ENCODE measurements around the gene GAMT. TPM values are rescaled to one million over a fixed set of nuclear protein-coding genes. Genes with fewer than 3 reads are reported as not detected.

The GAMT gene
- total and polyA plus RNA-seq, 2 donors (not counting 1 experiment from before 2014, with no cell fraction given): 20.0 to 44.1 TPM

- Histone ChIP-seq H3K27me3 (ENCODE audit: control insufficient read depth, insufficient read depth, low read length) (no peaks in the 10 kb centered on the region), H3K4me2 (ENCODE audit: extremely low read depth, insufficient read depth, low read length) (no peak overlapping the region), H4K20me1 (ENCODE audit: control insufficient read depth, extremely low read depth, insufficient read depth, low read length) (no peaks in the 10 kb centered on the region), H3K4me1 (ENCODE audit: control insufficient read depth, extremely low read depth, insufficient read depth, low read length) (no peaks in the 10 kb centered on the region), H3K4me3 (replicated peaks in 1 of 4; ENCODE audit: control extremely low read depth in 1 of 4, insufficient read depth in 1 of 4, low read depth in 3 of 4, low read length in 4 of 4) (no peak overlapping the region), H3K79me2 (ENCODE audit: control insufficient read depth, insufficient read depth, low read length) (peaks cover 9% of the 10 kb centered on the region), H3K9ac (ENCODE audit: insufficient read depth, low read length) (no peak overlapping the region), H3K9me3 (ENCODE audit: control insufficient read depth, insufficient read depth, low read depth, low read length) (no peaks in the 10 kb centered on the region), H3K36me3 (ENCODE audit: control insufficient read depth, insufficient read depth, low read length) (peaks cover 42% of the 10 kb centered on the region), H3K27ac (ENCODE audit: insufficient read depth, low read length) (no peak overlapping the region), H2AFZ (ENCODE audit: low read length) (no peak overlapping the region)
- TF ChIP-seq CTCF (conservative IDR thresholded peaks at IDR 0.05 in 1 of 2, IDR thresholded peaks at IDR 0.05 in 1 of 2; ENCODE audit: low read depth in 1 of 2, low read length in 2 of 2) (no peak), EZH2 (IDR thresholded peaks at IDR 0.05; ENCODE audit: low read length, missing control alignments) (no peak)
- no peak for DNase-seq (ENCODE audit: low read depth in 2 of 2)
Observed at GRCh38 chr19:1429750-1430149, 28.4 kb upstream of the GAMT start.

GRCh38 chr19:1428738-1429391, 27.5 kb upstream of the GAMT start:
- H3K4me3 ChIP-seq (replicated peaks in 1 of 4; ENCODE audit: control extremely low read depth in 1 of 4, insufficient read depth in 1 of 4, low read depth in 3 of 4, low read length in 4 of 4): no peak overlapping the region
- H3K9ac ChIP-seq (ENCODE audit: insufficient read depth, low read length): no peak overlapping the region
- H3K36me3 ChIP-seq (ENCODE audit: control insufficient read depth, insufficient read depth, low read length): peaks cover 43% of the 10 kb centered on the region
- no peak overlapping the region for H3K4me2 ChIP-seq (ENCODE audit: extremely low read depth, insufficient read depth, low read length)
- no peaks in the 10 kb centered on the region for H4K20me1 ChIP-seq (ENCODE audit: control insufficient read depth, extremely low read depth, insufficient read depth, low read length)
- no peak for TF ChIP-seq CTCF (conservative IDR thresholded peaks at IDR 0.05 in 1 of 2, IDR thresholded peaks at IDR 0.05 in 1 of 2; ENCODE audit: low read depth in 1 of 2, low read length in 2 of 2)
- no peak for TF ChIP-seq EZH2 (IDR thresholded peaks at IDR 0.05; ENCODE audit: low read length, missing control alignments)
- no peaks in the 10 kb centered on the region for H3K9me3 ChIP-seq (ENCODE audit: control insufficient read depth, insufficient read depth, low read depth, low read length)
- H3K27me3 ChIP-seq (ENCODE audit: control insufficient read depth, insufficient read depth, low read length): no peaks in the 10 kb centered on the region
- H3K79me2 ChIP-seq (ENCODE audit: control insufficient read depth, insufficient read depth, low read length): peaks cover 13% of the 10 kb centered on the region
- DNase-seq (ENCODE audit: low read depth in 2 of 2): no peak
- H3K4me1 ChIP-seq (ENCODE audit: control insufficient read depth, extremely low read depth, insufficient read depth, low read length): no peaks in the 10 kb centered on the region
- no peak overlapping the region for H3K27ac ChIP-seq (ENCODE audit: insufficient read depth, low read length)
- H2AFZ ChIP-seq (ENCODE audit: low read length): no peak overlapping the region

GRCh38 chr19:1427221-1427920, 26.0 kb upstream of the GAMT start:
- Histone ChIP-seq H4K20me1 (ENCODE audit: control insufficient read depth, extremely low read depth, insufficient read depth, low read length) (no peaks in the 10 kb centered on the region), H3K79me2 (ENCODE audit: control insufficient read depth, insufficient read depth, low read length) (peaks cover 23% of the 10 kb centered on the region)

More at GRCh38 chr19:1427221-1427920, 26.0 kb upstream of the GAMT start:
- Histone ChIP-seq H3K36me3 (ENCODE audit: control insufficient read depth, insufficient read depth, low read length) (peaks cover 43% of the 10 kb centered on the region), H3K4me2 (ENCODE audit: extremely low read depth, insufficient read depth, low read length) (no peak overlapping the region), H3K27me3 (ENCODE audit: control insufficient read depth, insufficient read depth, low read length) (no peaks in the 10 kb centered on the region), H3K27ac (ENCODE audit: insufficient read depth, low read length) (no peak overlapping the region), H3K4me1 (ENCODE audit: control insufficient read depth, extremely low read depth, insufficient read depth, low read length) (no peaks in the 10 kb centered on the region), H3K9ac (ENCODE audit: insufficient read depth, low read length) (no peak overlapping the region), H2AFZ (ENCODE audit: low read length) (no peak overlapping the region), H3K9me3 (ENCODE audit: control insufficient read depth, insufficient read depth, low read depth, low read length) (no peaks in the 10 kb centered on the region), H3K4me3 (replicated peaks in 1 of 4; ENCODE audit: control extremely low read depth in 1 of 4, insufficient read depth in 1 of 4, low read depth in 3 of 4, low read length in 4 of 4) (no peak overlapping the region)
- TF ChIP-seq CTCF (conservative IDR thresholded peaks at IDR 0.05 in 1 of 2, IDR thresholded peaks at IDR 0.05 in 1 of 2; ENCODE audit: low read depth in 1 of 2, low read length in 2 of 2) (no peak), EZH2 (IDR thresholded peaks at IDR 0.05; ENCODE audit: low read length, missing control alignments) (no peak)
- DNase-seq (ENCODE audit: low read depth in 2 of 2): no peak
